Measurements from ENCODE around the gene EPM2A.
A peak's percentile ranks its signal among the peaks of the same experiment; 100 is the strongest.
"Not testable (repeated sequence)": the region's sequence is repeated elsewhere in the genome, so short reads cannot be mapped to it uniquely, and the experiment has no call there.

Gene EPM2A

DNA sequence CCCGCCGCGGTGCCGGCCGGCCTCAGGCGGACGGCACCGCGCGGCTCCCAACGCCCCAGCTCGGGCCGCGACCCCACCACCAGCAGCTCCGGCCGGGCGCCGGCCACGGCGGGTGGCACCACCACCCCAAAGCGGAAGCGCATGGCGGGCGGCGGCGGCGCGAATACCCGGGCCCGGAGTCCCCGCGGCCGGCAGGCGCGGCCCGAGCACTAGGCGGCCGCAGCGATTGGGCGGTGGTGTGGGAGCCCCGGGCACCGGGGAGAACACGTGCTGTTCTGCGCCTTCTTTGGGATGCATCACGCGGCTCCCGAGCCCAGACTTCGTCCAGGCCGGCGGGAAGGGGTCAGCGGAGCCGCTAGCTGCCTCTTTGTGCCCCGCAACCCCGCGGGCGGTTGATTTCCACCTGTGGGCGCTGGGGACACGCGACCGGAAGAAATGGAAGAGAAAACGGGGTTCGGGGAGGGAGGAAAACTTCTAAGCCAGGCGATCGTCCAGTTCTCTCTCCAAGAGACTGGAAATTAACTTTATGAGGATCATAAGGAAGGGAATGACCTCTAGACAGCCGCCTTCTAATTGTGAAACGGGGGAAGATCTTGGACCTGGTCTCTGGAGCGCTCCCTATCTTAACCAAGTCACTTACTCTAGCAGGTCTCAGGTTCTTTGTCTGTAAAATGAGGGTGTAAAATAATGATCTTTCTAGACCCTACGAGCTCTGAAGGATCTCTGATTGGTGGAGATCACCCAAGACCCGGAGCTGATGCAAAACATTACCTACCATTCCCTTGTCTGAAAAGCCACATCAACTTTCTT is at the start of gene EPM2A:
Gene EPM2A, minus strand, starts transcription at position 165 of the 810 bp plus-strand sequence. Its CDS starts 22 bp downstream, at position 143.
- no peak for DNase-seq (ENCODE audit: low read depth)

DNA sequence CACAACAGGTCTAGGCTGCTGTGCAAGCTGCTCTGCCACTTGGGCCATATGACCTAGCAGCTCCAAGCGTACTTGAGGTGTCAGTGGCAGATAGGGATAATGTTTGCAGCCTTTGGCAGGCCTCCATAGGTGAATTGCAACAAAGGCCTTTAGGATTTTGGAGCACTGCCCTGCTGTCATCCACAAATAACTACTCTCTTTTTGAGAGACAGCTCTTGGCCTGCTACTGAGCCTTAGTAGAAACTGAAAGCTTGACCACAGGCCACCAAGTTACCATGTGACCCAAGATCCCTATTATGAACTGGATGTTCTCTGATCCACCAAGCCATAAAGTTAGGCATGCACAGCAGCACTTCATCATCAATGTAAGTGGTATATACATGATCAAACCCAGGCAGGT is 49.4 kb upstream of the EPM2A start:
- no peak for DNase-seq (ENCODE audit: low read depth)

DNA sequence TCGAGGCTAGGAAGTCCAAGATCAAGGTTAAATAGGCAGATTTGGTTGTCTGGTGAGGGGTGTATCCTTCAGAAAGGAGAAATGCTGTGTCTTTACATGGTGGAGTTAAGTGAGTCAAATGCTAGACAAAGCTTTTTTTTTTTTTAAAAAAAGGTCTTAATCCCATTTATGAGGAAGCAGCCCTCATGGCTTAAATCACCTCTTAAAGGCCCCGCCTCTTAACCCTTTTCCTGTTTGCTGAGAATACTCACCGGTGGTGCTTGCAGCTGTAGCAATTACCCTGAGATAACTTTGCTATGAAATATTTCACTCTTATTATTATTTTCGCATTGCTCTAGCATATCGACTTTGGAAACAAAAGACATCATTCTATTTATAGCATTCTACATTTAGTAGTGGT is 48.5 kb upstream of the EPM2A start:
- DNase-seq (ENCODE audit: low read depth), result no peak

DNA sequence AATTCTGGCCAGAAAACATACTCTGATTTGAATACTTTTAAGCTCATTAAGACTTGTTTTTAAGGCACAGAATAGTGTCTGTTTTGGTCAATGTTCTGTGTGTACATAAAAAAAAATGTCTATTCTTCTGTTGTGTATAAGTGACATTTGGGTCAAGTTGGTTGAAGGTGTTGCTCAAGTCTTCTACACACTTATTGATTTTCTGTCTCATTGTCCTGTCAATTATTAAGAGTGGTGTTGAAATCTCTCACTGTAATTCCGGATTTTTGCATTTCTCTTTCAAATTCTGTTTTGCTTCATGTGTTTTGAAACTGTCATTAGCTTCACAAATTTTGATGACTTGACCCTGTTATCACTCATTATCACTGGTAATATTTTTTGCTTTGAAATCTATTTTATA is 37.5 kb upstream of the EPM2A start:
- DNase-seq (ENCODE audit: low read depth), result no peak

GRCh38 chr6:145765449-145765848 is 30.1 kb upstream of the EPM2A start:
- DNase-seq (ENCODE audit: low read depth), result no peak

DNA sequence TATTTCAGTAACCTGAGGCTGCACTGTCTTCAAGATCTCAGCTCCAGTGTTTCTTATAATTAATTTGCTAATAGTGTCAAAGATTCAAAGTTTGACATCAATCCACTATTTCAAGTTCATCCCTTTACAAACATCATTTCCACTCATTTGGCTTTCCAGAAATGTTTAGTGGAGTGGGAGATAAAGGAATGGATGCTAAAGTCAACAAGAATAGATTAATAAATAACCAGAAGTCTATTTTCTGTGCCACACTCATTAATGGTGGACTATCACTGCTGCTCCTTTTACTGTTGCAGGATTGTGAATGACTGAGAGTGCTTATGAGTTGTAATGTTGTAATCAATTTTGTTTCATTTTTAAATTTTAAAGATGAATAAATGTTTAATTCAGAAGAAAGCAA is 28.4 kb upstream of the EPM2A start:
- DNase-seq (ENCODE audit: low read depth), result no peak

- DNase-seq (ENCODE audit: low read depth), result no peak
Observed at GRCh38 chr6:145761584-145761983, 26.3 kb upstream of the EPM2A start.

DNA sequence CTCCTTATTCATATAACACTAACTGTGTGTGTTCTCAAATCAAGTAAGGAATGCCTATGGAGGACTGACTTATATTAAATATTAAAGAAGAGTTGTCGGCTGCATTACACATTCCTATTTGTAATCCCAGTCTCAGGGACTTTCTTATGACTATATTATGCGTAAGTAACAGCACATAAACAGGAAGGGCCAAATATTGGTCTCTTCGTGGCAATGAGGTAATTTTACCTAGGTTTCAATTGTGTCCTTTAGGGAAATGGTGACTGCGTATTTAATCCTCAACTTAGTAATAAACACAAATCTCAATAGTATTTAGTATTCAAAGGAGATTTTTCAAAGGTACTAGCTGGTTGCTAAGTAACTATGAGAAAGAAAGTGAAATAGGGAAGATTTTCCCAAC is 22.8 kb upstream of the EPM2A start:
- DNase-seq (ENCODE audit: low read depth), result no peak

GRCh38 chr6:145756170-145756662 is 20.9 kb upstream of the EPM2A start:
- peak; percentile 85 for DNase-seq (ENCODE audit: low read depth)

DNA sequence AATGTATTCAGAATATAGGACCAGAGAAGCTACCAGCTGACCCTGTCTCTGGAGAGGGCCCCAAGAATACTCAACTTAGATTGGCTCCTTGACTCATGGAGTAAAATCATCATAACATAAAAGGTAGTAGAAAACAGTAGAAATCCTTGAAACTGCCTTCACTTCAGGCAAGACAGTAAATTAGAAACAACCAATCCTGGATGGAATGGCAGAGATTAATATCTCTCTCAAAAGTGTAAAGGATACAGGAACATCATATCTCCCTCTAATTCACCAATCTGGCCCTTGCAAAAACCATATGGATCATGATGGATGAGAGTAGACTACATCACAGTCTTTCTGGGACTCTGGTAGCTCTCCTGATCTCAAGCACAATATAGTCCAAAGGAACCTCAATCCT is 20.4 kb upstream of the EPM2A start:
- no peak for DNase-seq (ENCODE audit: low read depth)

DNA sequence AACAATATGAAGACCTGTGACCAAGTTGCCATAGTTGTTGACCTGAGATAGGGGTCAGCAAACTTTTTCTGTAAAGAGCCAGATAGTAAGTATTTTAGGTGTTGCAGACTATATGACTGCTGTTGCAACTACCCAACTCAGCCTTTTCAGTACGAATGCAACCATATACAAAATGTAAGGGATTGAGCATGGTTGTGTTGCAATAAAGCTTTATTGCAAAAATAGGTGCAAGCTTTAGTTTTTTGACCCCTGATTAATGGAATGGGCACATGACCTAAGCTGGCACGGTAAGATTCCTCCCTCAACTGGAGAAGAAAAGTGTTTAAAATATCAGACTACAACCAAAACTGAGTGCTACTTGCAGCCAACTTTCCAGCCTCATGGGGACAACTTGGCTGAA is 17.3 kb upstream of the EPM2A start:
- DNase-seq (ENCODE audit: low read depth), result no peak

- DNase-seq (ENCODE audit: low read depth), result peak; percentile 75
Observed at GRCh38 chr6:145749632-145750031, 14.3 kb upstream of the EPM2A start.

GRCh38 chr6:145745861-145746260 is 10.5 kb upstream of the EPM2A start:
- DNase-seq (ENCODE audit: low read depth), result no peak

GRCh38 chr6:145744619-145745018 is 9.3 kb upstream of the EPM2A start:
- DNase-seq (ENCODE audit: low read depth), result no peak

DNA sequence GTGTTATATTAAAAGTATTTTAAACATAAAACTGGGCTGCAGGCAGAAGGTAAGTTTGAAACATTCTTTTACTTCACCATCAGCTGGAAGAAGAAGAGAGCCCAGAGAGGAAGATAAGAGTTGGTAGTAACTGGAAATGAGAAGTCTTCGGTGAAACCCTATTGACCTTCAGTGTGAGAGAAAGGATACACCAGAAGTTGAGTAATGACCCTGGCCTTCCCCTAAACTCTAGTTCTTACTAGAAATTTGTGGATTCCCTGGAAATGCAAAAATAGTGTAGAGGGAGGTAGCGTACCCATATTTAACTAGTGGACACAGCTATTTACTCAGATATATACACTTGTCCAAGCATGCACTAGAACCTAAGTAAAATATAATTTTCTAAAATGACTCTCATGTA is 8.0 kb upstream of the EPM2A start:
- DNase-seq (ENCODE audit: low read depth), result no peak

DNA sequence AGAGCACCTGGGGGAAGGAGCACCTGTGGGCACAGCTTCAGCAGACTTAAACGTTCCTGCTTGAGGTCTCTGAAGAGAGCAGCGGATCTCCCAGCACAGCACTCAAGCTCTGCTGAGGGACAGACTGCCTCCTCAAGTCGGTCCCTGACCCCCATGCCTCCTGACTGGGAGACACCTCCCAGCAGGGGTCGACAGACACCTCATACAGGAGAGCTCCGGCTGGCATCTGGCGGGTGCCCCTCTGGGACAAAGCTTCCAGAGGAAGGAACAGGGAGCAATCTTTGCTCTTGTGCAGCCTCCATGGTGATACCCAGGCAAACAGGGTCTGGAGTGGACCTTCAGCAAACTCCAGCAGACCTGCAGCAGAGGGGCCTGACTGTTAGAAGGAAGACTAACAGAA is 7.2 kb upstream of the EPM2A start:
- not testable (repeated sequence) for DNase-seq (ENCODE audit: low read depth)

- not testable (repeated sequence) for DNase-seq (ENCODE audit: low read depth)
Observed at GRCh38 chr6:145739685-145740084, 4.4 kb upstream of the EPM2A start.

GRCh38 chr6:145738265-145738664 is 2.9 kb upstream of the EPM2A start:
- no peak for DNase-seq (ENCODE audit: low read depth)

GRCh38 chr6:145736661-145737144 is 1.4 kb upstream of the EPM2A start:
- DNase-seq (ENCODE audit: low read depth), result no peak

GRCh38 chr6:145734486-145735355 is 599 bp downstream of the EPM2A start:
- no peak for DNase-seq (ENCODE audit: low read depth)

DNA sequence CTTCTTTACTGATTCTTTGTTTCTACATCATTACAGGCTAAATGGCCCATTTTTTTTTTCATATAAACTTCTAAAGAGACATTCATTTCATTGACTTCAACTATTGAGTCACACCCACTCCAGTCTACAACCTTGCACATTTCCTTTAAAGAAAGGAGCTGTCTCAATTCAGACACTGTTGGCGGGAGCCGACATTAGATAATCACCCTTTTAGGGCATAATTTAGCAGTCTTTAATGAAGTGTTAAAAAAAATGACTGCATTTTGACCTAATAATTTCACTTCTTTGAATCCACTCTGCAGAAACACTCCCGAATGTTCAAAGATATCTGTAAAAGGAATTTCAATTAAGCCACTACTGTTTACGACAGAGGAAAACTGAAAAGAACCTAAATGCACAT is 1.5 kb downstream of the EPM2A start:
- no peak for DNase-seq (ENCODE audit: low read depth)

- no peak for DNase-seq (ENCODE audit: low read depth)
Observed at GRCh38 chr6:145733207-145733606, 2.1 kb downstream of the EPM2A start.

- no peak for DNase-seq (ENCODE audit: low read depth)
Observed at GRCh38 chr6:145731447-145731846, 3.9 kb downstream of the EPM2A start.
